ENCODE results near the gene KIAA0513.
"Not testable (repeated sequence)": the region's sequence is repeated elsewhere in the genome, so short reads cannot be mapped to it uniquely, and the experiment has no call there.

The KIAA0513 gene

DNA sequence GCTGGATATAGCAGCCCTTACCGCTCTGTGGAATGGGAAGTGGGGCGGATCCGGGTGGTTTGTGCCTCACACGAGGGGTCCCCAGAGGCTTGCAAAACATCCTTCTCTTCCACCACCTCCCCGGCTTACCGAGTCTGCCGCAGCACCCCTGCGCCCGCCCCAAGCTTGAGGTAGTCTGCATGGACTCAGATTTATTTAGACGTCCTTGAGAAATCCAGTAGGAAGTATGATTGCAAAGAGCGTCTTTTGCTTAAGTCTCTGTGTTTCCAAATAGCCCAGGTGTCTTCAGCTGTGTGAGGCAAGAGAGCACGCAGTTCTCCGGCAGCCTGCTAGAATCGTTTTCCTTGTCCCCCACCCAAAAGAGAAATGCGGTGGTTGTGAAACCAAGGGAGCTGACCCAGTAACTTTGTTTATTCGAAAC is 2.4 kb downstream of the KIAA0513 start:
- no peak for DNase-seq

GRCh38 chr16:85031451-85031850 is 3.9 kb downstream of the KIAA0513 start:
- DNase-seq: no peak

GRCh38 chr16:85032187-85032586 is 4.6 kb downstream of the KIAA0513 start:
- not testable (repeated sequence) for DNase-seq

- no peak for DNase-seq
Observed at GRCh38 chr16:85033171-85033570, 5.6 kb downstream of the KIAA0513 start.

DNA sequence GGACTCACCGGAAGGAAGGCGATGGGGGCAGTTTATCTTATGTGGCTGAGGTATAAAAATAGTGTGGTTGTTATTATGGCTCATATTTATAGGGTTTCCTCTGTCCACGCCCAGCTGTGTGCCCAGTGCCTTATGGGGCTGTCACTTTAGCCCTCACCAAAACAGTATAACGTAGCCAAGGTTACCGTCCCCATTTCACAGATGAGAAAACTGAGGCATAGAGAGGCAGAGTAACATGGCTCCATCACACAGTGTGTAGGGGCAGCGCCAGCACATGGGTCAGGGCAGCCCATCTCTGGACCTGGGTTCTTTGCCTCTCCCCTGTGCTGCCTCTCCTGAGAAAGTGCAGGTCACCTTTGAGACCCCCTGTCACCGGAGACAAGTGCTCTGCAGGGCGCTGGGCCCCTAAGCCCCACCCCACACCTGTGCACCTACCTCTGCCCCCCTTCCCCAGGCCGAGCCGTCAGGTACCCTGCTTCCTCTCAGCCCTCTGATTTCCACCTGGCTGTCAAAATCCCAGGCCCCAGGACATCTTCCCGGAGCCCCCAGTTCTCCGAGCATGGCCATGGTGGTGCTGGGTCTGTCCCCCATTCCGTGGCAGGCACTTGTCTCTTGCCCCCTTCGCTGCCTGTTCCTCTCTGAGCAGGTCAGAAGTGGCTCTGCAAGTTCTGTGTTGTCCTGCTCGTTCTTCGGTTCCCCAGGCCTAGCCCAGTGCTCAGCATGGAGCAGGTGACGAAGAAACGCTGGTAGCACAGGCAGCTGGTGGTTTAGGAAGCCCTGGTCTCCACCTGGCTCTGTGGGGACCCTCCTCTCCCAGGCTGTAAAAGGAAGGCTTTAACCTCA is 7.2 kb downstream of the KIAA0513 start:
- no peak for DNase-seq

DNA sequence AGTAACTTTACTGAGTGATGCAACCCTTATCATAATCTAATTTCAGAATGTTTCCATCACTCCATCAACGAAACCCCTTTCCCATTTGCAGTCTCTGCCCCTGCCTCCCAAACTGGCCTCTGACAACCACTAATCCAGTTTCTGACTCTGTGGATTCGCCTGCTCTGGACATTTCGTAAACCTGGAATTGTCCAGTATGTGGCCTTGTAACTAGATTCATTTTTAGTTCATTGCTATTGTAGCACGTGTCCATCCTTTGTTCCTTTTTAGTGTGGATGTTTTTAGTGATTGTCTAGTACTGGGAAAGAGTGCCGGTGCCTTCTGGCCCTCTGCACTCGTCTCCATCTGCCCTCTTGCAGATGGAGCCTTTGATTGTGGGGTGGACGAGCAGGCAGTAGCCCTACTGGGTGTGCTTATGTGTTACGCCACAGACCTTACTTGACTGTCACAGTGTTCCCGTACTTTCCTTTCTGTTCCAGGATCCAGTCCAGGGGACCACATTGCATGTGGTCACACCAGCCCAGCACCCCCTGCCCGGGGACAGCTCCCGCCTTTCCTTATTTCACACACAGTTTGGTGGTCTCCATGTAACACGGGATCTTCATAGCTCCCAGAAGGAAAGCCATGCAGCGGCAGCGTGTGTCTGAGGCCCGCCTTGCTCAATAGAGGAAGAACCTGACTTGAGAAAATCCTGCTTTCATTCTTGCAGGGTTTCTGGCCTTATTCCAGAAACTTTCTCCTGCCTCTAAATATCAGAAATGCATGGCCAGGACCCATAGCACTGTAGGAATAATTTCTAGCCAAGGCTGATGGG is 8.8 kb downstream of the KIAA0513 start:
- DNase-seq: no peak

DNA sequence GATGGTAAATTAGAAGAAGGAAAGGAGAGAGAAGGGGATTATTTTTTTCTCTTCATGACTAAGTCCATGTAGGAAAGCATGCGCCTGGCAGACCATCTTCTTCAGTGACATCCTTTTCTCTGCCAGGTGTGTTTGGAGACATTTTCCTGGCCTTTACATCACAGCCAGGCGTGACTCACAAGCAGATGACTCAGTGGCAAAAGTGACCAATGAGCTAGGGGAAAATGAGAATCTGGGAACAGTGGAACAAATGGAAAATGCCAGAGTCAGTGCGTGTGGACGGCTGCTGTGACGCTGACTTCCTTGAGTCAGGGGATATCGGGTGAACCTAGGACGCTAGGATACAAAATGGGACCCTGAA is 9.4 kb downstream of the KIAA0513 start:
- DNase-seq: no peak

GRCh38 chr16:85037721-85038120 is 10.1 kb downstream of the KIAA0513 start:
- DNase-seq: no peak

DNA sequence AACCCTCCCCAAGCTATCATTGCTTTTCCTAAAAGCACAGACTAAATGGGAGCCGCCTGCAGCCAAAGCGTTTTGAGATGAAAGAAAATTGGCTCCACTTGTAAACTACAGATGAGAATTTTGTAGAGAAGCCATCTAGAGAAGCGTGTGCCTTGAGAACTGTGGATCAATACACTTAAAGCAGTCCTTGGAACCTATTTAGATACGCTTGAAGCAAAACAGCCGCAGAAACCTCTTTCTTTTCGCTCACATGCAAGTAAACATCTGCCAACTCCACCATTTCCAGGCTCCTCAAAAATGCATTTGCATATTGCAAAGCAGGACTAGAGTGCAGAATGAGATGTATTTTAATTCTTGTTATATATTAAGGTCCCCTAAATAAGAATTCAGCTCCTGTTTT is 13.1 kb downstream of the KIAA0513 start:
- DNase-seq: no peak

DNA sequence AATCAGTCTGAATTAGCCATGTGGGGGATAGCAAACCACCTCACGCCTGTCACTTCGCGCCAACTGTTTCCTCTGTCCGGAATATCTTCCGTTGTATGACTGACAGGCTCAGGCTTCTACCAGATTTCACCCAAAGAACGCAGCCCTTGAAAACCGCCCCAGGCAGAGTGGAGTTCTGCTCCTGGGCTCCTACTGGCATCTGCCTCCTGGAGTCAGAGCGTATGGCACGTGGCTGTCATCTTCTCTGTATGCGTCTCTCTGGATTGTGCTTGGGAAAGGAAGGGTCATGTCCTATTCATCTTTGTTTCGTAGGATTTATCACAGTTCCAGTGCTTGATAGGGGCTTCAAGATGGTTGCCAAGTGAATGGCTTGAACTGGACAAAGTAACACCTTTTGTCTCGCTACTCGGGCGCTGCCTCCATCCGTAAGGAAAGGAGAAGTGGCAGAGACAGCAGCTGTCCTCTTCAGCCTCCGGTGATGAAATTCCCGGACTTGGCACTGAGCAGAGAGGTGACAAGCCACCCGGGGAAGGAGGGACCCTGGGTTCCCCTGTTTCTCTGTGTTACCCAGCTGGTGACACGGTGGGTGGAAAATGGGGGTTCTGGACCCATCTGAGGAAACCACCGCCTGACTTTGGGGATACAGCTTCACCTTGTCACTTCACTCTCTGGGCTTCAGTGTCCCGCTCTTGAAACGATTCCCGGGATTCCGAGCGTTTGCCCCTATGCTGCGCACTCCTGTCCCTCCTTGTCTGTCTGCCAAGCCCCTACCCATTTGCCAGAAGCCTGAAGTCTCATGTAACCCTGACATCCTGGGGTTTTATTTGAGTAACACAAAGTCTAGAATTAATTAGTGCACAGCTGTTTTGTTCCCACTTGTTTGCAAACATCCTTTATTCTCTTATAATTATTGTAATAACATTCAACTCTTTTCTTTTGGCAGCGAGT is 13.9 kb downstream of the KIAA0513 start:
- DNase-seq: no peak

- DNase-seq: no peak
Observed at GRCh38 chr16:85042167-85042526, 14.6 kb downstream of the KIAA0513 start.

- DNase-seq: no peak
Observed at GRCh38 chr16:85042606-85043005, 15.0 kb downstream of the KIAA0513 start.

DNA sequence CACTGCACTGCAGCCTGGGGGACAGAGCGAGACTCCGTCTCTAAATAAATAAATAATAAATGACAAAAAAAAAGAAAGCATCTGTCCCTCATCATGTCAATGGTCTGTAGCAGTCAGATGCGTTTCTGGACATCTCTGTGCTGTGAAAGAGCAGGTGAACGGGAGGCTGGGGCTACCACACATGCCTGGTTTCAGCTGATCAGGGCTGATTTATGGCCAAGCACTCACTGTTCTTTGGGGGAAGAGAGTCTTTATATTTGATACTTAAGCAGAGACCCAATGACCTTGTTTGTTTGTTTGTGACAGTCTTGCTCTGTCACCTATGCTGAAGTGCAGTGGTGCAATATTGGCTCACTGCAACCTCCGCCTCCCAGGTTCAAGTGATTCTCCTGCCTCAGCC is 17.5 kb downstream of the KIAA0513 start:
- no peak for DNase-seq

DNA sequence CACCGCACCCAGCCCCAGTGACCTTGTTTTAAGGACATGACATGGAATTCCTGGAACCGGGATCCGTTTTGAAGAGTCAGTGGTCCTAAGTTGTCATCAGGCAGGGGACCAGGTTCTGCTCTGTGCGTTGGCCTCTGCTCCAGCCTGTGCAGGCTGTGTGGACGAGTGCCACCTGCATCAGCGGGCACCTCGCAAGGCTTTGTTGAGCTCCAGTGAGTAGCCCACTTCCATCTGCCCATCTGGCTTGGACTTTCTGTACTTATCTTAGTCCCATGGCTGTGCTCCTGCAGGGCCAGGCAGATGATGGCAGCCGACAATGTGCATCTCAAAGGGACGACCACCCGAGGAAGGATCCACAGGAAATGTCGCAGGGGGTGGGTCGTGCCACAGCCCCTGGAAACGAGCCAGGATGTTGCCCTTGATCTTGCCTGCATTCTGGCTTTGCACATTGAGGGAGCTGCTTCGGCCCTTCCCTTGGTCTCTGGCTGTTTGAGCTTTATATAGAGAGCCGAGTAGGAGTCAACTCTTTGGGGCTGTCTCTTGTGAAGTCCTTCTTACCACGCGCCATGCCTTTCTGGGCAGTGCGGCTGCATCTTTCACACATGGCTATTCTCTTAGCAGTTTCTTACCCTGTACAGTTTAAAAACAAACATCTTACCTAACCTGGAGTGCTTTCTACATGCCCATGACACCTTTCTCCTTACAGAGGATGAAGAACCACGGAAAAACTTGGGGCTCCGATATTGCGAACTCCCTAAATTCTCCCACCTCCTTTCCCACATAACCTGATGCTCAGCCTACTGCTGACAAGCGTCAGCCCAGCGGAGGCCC is 18.3 kb downstream of the KIAA0513 start:
- DNase-seq: no peak

- DNase-seq: no peak
Observed at GRCh38 chr16:85046472-85046916, 18.9 kb downstream of the KIAA0513 start.

GRCh38 chr16:85046931-85047866 is 19.6 kb downstream of the KIAA0513 start:
- DNase-seq: no peak

DNA sequence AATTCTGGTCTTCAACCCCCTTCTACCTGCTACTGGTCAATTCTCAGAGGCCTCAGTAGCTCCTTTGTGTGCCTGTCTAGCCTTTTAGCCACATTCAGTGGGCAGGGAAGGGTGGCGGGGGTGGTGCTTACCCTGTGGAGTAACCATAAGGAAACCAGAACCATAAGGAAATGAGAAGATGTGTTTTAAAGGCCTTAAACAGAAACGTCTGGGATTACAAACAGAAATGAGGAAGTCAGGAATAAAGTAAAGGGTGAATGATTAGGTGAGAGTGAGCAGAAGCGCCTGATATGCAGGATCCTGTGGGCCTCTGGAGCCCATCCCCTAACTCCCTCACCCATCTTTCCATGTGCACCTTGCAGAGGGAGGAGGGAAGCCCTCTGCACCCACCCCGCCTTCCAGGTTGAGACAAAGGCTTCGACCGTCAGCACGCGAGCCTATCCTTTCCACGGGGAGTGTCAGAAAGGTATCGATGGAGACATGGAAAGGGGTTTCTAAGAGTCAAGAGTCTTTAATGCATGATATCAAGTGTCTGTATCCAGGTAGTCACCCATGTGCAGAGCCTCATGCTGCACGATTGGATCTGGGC is 20.4 kb downstream of the KIAA0513 start:
- DNase-seq: no peak

- no peak for DNase-seq
Observed at GRCh38 chr16:85048921-85049562, 21.4 kb downstream of the KIAA0513 start.

DNA sequence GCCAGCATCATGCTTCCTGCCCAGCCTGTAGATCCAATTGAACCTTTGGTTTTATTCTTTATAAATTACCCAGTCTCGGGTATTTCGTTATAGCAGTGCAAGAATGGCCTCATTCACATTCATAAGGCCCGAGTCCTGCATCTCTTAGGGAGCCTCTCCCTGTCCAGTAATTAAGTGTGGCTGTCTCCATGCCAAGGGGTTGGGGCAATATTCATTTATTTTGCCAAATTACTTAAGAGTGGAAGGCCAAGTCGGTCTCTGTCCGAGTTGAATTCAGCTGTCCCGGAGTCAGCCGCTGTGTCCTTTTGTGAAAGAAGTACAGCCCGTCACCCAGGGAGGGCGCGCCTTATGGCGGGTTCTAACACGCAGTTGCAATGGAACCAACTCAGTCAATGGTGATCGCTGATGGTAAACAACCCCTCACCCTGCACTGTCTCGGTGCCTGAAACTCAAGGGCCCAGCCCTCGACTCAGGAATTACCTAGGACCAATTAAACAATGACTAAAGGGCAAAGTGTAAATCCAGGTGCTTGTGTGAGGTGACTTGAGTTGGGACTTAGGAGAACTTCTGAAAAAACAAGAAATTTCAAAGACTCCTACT is 22.2 kb downstream of the KIAA0513 start:
- DNase-seq: no peak

Measured in fibroblast of skin of back (primary cell).